ACC112 (cell line): ENCODE data around the gene RNF121.

ENCODE experiments used
- H2AFZ ChIP-seq: fragments of 200-600 bp; sonication (generic); one replicate; pipeline ENCODE4 v1.6.0; 2017; ENCODE audit warnings: antibody characterized with exemption, low read length; ENCODE audit not compliant: unreplicated experiment
- H3K27ac ChIP-seq: fragments of 200-600 bp; sonication (generic); 2 replicates; pipeline ENCODE4 v1.5.1; 2014; ENCODE audit warnings: low read depth, mild to moderate bottlenecking, antibody characterized with exemption, low read length, moderate library complexity
- H3K27me3 ChIP-seq: fragments of 200-600 bp; sonication (generic); 2 replicates; pipeline ENCODE4 v1.6.1; 2014; ENCODE audit warnings: mild to moderate bottlenecking, antibody characterized with exemption, low read length, moderate library complexity, mixed read lengths; ENCODE audit not compliant: insufficient read depth
- H3K36me3 ChIP-seq: fragments of 200-600 bp; sonication (generic); 2 replicates; pipeline ENCODE4 v1.6.1; 2016; ENCODE audit warnings: mild to moderate bottlenecking, antibody characterized with exemption, low read length, moderate library complexity, mixed read lengths; ENCODE audit not compliant: insufficient read depth
- H3K4me1 ChIP-seq: fragments of 200-600 bp; sonication (generic); one replicate; pipeline ENCODE4 v1.6.1; 2016; ENCODE audit warnings: low read length, mixed read lengths; ENCODE audit not compliant: insufficient read depth, unreplicated experiment, control insufficient read depth
- H3K4me3 ChIP-seq: fragments of 200-600 bp; sonication (generic); 2 replicates; pipeline ENCODE4 v1.5.1; 2014; ENCODE audit warnings: mild to moderate bottlenecking, low read depth, low read length
- H3K79me2 ChIP-seq: fragments of 200-600 bp; sonication (generic); one replicate; pipeline ENCODE4 v1.6.0; 2016; ENCODE audit warnings: low read length; ENCODE audit not compliant: control insufficient read depth, unreplicated experiment, insufficient read depth

The RNF121 gene

DNA sequence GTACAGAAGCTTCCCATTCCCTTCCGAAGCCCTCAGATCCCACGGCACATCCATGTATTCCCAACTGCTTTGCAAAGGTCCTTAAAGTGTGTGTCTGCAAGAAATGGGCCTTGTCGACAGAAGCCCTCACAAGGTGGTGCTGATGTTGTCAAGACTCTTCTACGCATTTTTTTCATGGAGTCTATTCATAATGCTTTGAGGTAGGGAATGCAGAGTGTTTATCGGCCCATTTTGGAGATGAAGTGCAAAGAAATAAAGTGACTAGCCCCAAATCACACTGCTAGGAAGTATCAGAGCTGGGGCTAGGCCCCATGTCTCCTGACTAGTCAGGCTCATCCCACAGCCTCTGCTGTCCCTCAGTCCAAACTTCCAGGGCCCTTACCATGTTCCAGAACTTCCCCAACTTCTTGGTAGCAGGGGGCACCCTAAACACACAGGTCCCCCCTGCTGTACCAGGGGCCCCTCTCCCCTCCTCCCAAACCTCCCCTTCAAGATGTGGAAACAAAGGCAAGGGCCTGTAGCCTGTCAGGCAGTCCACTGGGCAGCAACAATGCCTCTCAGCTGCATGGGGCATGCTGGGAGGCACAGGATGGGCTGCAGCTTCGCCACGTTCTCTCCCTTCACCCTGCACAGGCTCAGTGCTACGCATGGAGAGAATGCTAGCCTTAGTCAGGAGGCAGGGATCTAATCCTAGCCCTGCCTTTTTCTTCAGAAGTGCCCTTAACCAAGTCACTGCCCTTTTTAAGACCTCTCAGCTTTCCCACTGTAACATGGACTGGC, 77.7 kb downstream of the RNF121 start:
- Histone ChIP-seq H3K4me3 (no peak overlapping the region), H3K36me3 (peaks cover 15% of the 10 kb centered on the region; the same call in 1 of the 2 replicates), H3K27ac (no peak overlapping the region), H3K4me1 (no peaks in the 10 kb centered on the region), H2AFZ (no peak overlapping the region), H3K27me3 (no peaks in the 10 kb centered on the region), H3K79me2 (no peaks in the 10 kb centered on the region)

DNA sequence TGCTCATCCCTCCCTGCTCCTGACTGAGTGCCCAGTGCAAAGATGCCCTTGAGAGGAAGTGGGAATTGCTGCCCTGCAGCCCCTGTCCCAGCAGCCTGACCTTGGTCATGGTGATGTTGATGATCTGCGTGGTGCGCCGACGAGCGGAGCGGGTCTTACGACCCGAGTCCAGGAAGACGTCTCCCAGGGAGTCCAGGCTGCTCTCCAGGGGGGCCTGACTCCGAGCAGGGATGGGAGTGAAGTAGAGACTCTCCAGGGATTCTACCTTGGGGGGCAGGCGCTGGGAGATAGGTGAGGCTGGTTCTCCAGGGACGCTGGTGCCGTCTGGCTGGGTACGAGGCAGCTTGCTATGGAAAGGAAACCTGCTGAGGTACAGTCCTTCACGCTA, 78.2 kb downstream of the RNF121 start:
- no peaks in the 10 kb centered on the region for H3K27me3 ChIP-seq
- H3K4me3 ChIP-seq, result no peak overlapping the region
- H3K36me3 ChIP-seq, result peaks cover 15% of the 10 kb centered on the region; the same call in 1 of the 2 replicates
- no peak overlapping the region for H2AFZ ChIP-seq
- H3K4me1 ChIP-seq, result no peaks in the 10 kb centered on the region
- no peak overlapping the region for H3K27ac ChIP-seq
- H3K79me2 ChIP-seq, result no peaks in the 10 kb centered on the region

- Histone ChIP-seq H3K36me3 (peaks cover 20% of the 10 kb centered on the region; the same call in 1 of the 2 replicates), H3K4me3 (no peak overlapping the region), H3K79me2 (no peaks in the 10 kb centered on the region), H2AFZ (no peak overlapping the region), H3K4me1 (no peaks in the 10 kb centered on the region), H3K27me3 (no peaks in the 10 kb centered on the region), H3K27ac (no peak overlapping the region)
Observed at GRCh38 chr11:72007587-72007986, 78.7 kb downstream of the RNF121 start.

DNA sequence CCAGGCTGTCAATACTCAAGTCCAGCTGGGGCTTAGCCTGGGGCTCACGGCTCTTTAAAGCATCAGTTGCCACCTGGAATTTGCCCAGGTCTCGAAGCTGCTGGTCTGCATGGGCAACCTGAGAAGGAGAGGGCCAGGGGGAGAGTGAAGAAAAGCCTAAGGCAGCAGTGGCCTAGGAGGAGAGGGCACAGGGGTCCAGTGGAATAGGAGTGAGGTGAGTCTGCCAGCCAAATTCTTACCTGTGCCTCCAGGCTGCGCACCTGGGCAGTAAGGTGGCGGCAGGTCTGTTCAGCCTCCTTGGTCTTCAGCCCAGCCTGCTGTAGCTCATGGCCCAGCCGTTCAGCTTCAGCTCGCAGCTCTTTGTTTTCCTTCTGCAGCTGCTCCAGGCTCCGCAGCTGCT, 79.9 kb downstream of the RNF121 start:
- Histone ChIP-seq H3K4me1 (peaks cover 3% of the 10 kb centered on the region), H2AFZ (no peak overlapping the region), H3K27ac (no peak overlapping the region), H3K4me3 (no peak overlapping the region), H3K36me3 (peaks cover 20% of the 10 kb centered on the region; the same call in 1 of the 2 replicates), H3K27me3 (no peaks in the 10 kb centered on the region), H3K79me2 (no peaks in the 10 kb centered on the region)

- Histone ChIP-seq H3K36me3 (peaks cover 20% of the 10 kb centered on the region; the same call in 1 of the 2 replicates), H3K79me2 (no peaks in the 10 kb centered on the region), H3K4me3 (no peak overlapping the region), H3K27ac (no peak overlapping the region), H2AFZ (no peak overlapping the region), H3K27me3 (no peaks in the 10 kb centered on the region), H3K4me1 (peaks cover 5% of the 10 kb centered on the region)
Observed at GRCh38 chr11:72009156-72009555, 80.3 kb downstream of the RNF121 start.

- H3K4me3 ChIP-seq, result no peak overlapping the region
Observed at GRCh38 chr11:72010529-72011233, 81.8 kb downstream of the RNF121 start.

GRCh38 chr11:72012091-72012630, 83.3 kb downstream of the RNF121 start:
- H3K4me3 ChIP-seq, result no peak overlapping the region
- H3K27ac ChIP-seq, result no peak overlapping the region
- H3K27me3 ChIP-seq, result no peaks in the 10 kb centered on the region
- peaks cover 5% of the 10 kb centered on the region for H3K4me1 ChIP-seq
- no peak overlapping the region for H2AFZ ChIP-seq
- no peaks in the 10 kb centered on the region for H3K79me2 ChIP-seq
- H3K36me3 ChIP-seq, result peaks cover 19% of the 10 kb centered on the region; the same call in 1 of the 2 replicates

More at GRCh38 chr11:72010529-72011233, 81.8 kb downstream of the RNF121 start:
- Histone ChIP-seq H3K27ac (no peak overlapping the region), H3K79me2 (no peaks in the 10 kb centered on the region), H3K27me3 (no peaks in the 10 kb centered on the region), H3K4me1 (peaks cover 5% of the 10 kb centered on the region), H2AFZ (no peak overlapping the region), H3K36me3 (peaks cover 17% of the 10 kb centered on the region; the same call in 1 of the 2 replicates)

GRCh38 chr11:72012897-72013721, 84.3 kb downstream of the RNF121 start:
- H3K79me2 ChIP-seq, result no peaks in the 10 kb centered on the region
- H3K4me1 ChIP-seq, result peaks cover 5% of the 10 kb centered on the region
- no peak overlapping the region for H3K4me3 ChIP-seq
- H3K27me3 ChIP-seq, result no peaks in the 10 kb centered on the region
- no peak overlapping the region for H3K27ac ChIP-seq
- no peak overlapping the region for H2AFZ ChIP-seq
- H3K36me3 ChIP-seq, result peaks cover 21% of the 10 kb centered on the region; the same call in 1 of the 2 replicates

- H3K36me3 ChIP-seq, result peaks cover 30% of the 10 kb centered on the region
- H3K4me3 ChIP-seq, result no peak overlapping the region
- H3K27me3 ChIP-seq, result no peaks in the 10 kb centered on the region
- no peak overlapping the region for H2AFZ ChIP-seq
- H3K79me2 ChIP-seq, result no peaks in the 10 kb centered on the region
- peaks cover 5% of the 10 kb centered on the region for H3K4me1 ChIP-seq
- no peak overlapping the region for H3K27ac ChIP-seq
Observed at GRCh38 chr11:72013765-72014711, 85.2 kb downstream of the RNF121 start.
